CD4-positive, alpha-beta T cell treated with Interleukin-21 for 1 hour (primary cell): ENCODE measurements around the gene ATN1.
A peak's percentile ranks its signal among the peaks of the same experiment; 100 is the strongest.
"Not testable (repeated sequence)": the region's sequence is repeated elsewhere in the genome, so short reads cannot be mapped to it uniquely, and the experiment has no call there.

Source experiments
- DNase-seq: peaks from one replicate; pipeline ENCODE4 v3.0.0-alpha.2; 2020

Gene ATN1, protein sequence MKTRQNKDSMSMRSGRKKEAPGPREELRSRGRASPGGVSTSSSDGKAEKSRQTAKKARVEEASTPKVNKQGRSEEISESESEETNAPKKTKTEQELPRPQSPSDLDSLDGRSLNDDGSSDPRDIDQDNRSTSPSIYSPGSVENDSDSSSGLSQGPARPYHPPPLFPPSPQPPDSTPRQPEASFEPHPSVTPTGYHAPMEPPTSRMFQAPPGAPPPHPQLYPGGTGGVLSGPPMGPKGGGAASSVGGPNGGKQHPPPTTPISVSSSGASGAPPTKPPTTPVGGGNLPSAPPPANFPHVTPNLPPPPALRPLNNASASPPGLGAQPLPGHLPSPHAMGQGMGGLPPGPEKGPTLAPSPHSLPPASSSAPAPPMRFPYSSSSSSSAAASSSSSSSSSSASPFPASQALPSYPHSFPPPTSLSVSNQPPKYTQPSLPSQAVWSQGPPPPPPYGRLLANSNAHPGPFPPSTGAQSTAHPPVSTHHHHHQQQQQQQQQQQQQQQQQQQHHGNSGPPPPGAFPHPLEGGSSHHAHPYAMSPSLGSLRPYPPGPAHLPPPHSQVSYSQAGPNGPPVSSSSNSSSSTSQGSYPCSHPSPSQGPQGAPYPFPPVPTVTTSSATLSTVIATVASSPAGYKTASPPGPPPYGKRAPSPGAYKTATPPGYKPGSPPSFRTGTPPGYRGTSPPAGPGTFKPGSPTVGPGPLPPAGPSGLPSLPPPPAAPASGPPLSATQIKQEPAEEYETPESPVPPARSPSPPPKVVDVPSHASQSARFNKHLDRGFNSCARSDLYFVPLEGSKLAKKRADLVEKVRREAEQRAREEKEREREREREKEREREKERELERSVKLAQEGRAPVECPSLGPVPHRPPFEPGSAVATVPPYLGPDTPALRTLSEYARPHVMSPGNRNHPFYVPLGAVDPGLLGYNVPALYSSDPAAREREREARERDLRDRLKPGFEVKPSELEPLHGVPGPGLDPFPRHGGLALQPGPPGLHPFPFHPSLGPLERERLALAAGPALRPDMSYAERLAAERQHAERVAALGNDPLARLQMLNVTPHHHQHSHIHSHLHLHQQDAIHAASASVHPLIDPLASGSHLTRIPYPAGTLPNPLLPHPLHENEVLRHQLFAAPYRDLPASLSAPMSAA (N-terminal part only)

GRCh38 chr12:6927379-6928021, at the start of gene ATN1:
Gene ATN1 (plus strand): TSS chr12:6927959. CDS start chr12:6934002, 6,043 bp downstream.
- DNase-seq: peak; percentile 57

- DNase-seq: not testable (repeated sequence)
Measured at GRCh38 chr12:6879824-6880223, 47.9 kb upstream of the ATN1 start.

- no peak for DNase-seq
Measured at GRCh38 chr12:6883252-6883651, 44.5 kb upstream of the ATN1 start.

DNA sequence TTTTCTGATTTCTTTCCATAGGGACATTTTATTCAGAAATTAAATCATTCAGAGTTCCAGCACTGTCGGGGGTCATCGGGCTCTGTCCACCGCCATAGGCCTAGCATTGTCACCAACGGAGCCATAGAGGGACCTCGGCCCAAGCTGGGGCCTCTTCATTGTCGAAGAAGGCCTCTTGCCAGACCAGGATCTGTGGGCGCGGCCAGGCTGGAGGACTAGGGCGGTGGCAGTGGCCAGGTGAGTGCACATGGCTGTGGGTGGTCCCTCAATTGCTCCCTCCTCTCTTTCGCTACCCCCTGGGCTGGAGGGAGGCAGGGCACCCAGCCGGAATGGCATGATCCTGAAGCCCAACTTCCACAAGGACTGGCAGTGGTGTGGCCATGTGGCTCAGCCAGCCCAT, 44.1 kb upstream of the ATN1 start:
- no peak for DNase-seq

DNA sequence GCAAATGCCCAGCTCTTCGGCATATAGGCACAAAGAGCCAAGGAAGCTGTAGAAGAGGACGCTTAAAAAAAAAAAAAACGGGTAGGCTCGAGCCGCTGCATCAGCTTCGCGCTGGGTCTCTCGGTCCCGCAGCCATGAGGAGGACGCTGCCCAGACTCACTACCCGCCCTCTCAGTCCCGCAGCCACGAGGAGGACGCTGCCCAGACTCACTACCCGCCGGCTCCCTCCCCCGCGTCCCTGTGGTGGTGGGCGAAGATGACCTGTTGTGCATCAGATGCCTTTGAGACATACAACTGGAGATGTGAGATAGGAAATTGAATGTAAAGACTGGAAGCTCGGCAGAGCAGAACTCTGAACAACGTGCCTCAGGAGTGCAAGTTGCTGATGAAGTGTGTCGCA, 43.2 kb upstream of the ATN1 start:
- no peak for DNase-seq

GRCh38 chr12:6886206-6886999, 41.4 kb upstream of the ATN1 start:
- not testable (repeated sequence) for DNase-seq

DNA sequence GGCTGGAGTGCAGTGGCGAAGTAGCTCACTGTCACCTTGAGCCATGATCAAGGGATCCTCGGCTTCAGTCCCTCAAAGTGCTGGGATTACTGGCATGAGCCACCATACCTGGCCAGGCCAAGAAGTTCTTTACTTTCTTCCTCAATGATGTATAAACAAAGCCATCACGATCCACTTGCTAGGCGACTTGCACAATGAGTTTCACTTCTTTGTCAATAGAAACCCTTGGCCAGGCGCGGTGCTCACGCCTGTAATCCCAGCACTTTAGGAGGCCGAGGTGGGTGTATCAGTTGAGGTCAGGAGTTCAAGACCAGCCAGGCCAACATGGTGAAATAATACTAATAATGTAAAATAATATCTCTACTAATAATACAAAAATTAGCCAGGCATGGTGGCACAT, 40.3 kb upstream of the ATN1 start:
- DNase-seq: no peak

DNA sequence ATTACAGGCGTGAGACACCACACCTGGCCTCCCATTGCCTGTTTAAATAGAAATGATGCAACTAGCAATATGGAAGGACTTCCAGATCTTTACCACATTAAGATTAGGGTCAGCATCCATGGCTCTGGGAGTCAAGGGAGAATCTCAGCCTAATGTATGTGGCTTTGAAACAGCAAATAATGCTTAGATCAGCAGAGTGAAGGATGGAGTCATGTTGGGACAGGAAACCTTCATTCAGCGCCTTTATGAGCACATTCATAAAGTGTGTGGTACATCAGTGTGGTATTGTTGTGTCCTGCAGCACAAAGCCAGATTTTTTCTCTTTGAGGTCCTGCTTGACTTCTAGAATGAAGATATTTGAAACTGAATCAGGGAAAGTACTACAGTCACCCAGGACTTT, 39.4 kb upstream of the ATN1 start:
- no peak for DNase-seq

DNA sequence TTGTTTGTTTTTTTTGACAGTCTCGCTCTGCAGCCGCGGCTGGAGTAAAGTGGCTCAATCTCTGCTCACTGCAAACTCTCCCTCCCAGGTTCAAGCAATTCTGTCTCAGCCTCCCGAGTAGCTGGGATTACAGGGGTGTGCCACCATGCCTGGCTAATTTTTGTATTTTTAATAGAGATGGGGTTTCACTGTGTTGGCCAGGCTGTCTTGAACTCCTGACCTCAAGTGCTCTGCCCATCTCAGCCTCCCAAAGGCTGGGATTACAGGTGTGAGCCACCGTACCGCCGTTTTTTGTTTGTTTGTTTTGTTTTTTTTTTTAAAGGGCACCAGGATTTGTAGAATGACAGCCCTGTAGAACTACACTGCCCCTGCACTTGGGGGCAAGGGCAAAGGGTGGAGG, 39.0 kb upstream of the ATN1 start:
- DNase-seq: not testable (repeated sequence)

- not testable (repeated sequence) for DNase-seq
Measured at GRCh38 chr12:6889775-6890573, 37.8 kb upstream of the ATN1 start.

DNA sequence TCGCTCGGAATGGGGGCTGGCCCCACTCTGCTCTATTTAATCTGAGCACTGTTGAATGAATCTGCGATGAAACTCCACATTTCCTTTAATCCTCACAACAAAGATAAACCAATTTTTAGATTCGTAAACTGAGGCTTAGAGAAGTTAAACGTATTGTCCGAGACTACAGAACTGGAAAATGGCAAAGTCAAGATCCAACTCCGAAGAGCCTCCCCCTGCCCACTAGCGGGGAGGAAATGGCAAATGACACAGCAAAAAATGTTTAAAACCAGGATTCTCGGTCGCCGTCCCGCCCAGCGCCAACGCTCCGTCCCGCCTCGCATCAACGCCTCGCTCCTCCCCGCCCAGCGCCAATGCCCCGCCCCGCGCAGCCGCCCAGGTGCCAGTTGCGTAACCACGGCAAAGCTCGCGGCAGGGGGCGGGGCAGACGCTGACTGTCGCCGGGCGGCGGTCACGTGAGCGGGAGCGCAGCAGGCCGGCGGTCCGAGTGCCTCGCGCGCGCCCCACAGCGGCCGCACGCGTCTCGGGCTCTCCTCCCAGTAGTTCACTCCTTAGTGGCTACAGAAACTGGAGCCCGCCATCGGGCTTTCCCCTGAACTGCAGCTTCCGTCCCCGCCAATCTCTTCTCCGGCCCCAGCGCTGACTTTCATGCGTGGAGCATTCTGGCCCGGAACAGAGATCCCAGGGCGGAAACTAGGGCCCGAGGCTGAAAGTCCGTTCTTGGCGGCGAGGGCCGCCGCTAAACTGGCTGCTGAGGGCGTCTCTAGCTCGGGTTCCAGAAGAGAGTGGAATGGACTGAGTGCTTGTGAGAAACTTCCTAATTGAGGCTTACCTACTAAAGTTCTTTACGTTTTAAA, 36.7 kb upstream of the ATN1 start:
- peak; percentile 98 for DNase-seq

GRCh38 chr12:6891646-6892001, 36.1 kb upstream of the ATN1 start:
- DNase-seq: no peak

DNA sequence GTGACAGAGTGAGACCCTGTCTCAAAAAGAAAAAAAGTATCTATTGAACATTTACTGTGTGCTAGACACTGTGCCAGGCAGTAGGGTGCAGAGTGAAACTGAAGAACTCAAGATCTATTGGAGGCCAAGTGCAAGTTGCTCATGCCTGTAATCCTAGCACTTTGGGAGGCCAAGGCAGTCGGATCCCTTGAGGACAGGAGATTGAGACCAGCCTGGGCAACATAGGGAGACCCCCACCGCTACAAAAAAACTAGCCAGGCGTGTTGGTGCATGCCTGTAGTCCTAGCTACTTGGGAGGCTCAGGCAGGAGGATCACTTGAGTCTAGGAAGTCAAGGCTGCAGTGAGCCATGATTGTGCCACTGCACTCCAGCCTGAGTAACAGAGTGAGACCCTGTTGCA, 35.1 kb upstream of the ATN1 start:
- DNase-seq: not testable (repeated sequence)

DNA sequence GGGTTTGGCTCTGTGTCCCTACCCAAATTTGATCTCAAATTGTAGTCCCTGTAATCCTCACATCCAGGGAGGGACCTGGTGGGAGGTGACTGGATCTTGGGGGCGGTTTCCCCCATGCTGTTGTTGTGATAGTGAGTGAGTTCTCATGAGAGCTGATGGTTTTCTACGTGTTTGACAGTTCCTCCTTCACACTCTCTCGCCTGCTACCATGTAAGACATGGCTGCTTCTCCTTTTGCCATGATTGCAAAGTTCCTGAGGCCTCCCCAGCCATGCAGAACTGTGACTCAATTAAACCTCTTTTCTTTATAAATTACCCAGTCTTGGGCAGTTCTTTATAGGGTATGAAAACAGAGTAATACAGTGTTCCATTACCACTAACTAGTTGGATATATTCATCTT, 33.4 kb upstream of the ATN1 start:
- no peak for DNase-seq

DNA sequence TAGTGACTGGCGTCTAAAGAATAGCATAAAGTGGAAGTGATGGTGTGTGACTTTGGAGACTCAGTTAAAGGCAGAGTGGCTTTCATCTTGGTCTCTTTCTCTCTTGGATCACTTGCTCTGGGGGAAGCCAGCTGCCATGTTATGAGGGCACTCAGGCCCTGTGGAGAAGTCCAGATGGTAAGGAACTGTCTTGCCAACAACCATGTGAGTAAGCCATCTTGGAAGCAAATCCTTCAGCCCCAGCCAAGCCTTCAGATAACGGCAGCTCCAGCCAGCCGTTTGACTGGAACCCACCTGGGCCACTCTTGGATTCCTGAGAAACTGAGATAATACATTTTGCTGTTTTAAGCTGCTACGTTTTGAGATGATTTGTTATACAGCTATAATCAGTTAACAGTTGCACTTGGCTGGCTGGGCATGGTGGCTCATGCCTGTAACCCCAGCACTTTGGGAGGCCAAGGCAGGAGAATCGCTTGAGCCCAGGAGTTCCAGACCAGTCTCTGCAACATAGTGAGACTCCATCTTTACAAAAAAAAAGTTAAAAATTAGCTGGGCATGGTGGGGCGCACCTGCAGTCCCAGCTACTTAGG, 30.8 kb upstream of the ATN1 start:
- DNase-seq: no peak

DNA sequence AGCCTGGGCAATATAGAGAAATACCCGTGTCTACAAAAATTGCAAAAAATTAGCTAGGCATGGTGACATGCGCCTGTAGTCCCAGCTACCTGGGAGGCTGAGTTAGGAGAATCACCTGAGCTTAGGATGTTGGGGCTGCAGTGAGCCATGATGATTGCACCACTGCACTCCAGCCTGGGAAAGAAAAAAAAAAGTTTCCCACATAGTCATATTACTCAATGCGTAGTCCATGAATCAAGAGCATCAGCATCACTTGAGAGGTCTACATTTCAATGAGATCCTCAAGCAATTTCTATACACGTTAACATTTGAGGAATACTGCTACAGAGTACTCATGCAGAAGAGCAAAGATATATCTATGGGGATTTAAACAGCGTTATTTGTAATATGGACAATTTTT, 28.3 kb upstream of the ATN1 start:
- no peak for DNase-seq

- peak; percentile 45 for DNase-seq
Measured at GRCh38 chr12:6899837-6900519, 27.8 kb upstream of the ATN1 start.

GRCh38 chr12:6902448-6902847, 25.3 kb upstream of the ATN1 start:
- DNase-seq: no peak

GRCh38 chr12:6903722-6904121, 24.0 kb upstream of the ATN1 start:
- no peak for DNase-seq
